ENCODE measurements around the gene ITGB1BP1. TPM values are rescaled to one million over a fixed set of nuclear protein-coding genes. Genes with fewer than 3 reads are reported as not detected.
A peak's percentile ranks its signal among the peaks of the same experiment; 100 is the strongest.

Gene ITGB1BP1
- total and polyA plus RNA-seq, 10 of the 15 experiments (the other 5 are each of a cell fraction or from before 2014, with no cell fraction given): 50.2 to 273 (median 97.2) TPM

DNA sequence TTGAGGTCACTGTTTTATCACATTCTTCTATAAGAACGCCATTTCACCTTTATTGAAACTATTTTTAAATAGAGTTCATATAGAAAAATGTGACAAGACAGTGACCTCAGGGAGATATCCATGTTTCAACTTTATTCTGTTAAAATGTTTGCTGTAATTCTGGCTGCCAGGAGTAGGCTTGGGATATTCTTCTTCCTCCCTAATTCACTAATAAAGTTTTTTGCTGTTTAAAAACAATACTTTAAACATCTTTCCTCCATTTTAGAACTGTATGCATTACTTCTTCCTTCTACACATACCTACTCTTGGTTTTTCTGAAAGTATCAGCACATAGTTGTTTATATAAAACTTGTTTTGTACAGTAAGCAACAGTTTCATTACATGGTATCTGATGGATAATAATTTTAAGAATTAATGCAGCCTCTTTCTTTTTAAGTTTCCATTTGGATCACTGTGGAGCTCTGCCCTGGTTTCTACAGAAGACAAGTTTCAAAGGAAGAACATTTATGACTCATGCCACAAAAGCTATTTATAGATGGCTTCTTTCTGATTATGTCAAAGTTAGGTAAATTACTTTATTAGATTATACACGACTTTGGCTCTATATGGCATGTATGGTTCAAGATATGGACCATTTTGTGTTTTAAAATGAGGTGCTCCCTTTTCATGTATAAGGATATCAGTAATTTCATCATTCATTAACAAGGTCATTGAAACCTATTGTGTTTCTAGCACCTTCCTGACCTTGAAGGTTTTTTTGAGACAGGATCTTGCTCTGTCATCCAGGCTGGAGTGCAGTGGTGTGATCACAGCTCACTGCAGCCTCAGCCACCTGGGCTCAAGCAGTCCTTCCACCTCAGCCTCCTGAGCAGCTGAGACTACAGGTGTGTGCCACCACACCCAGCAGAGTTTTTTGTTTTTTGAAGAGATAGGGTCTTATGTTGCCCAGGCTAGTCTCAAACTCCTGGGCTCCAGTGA is 7.3 kb upstream of the ITGB1BP1 start:
- DNase-seq (ENCODE audit: low read depth, low spot score) (no peak), ATAC-seq (peak; percentile 28; the same call in 2 of the 3 replicates), FAIRE-seq (no peak)
- no peak overlapping the region for H3K9ac ChIP-seq (ENCODE audit: control insufficient read depth, insufficient read depth, low read length)
- H3K27ac ChIP-seq (ENCODE audit: control insufficient read depth, insufficient read depth): no peak overlapping the region
- no peak overlapping the region for H2AFZ ChIP-seq (ENCODE audit: control insufficient read depth, low read depth, low read length)
- BruUV-seq (replicated peaks): no TSS peak
- H3K4me2 ChIP-seq (ENCODE audit: control insufficient read depth, insufficient read depth): no peak overlapping the region
- CTCF ChIA-PET: interaction anchor here (0.6 kb wide), 1 partner anchor 14 kb away, joined by 4 read pairs; no protein-coding TSS in a partner anchor
- H3K79me2 ChIP-seq (ENCODE audit: control insufficient read depth, insufficient read depth, low read length): peaks cover 3% of the 10 kb centered on the region
- H3K4me3 ChIP-seq: no peak overlapping the region
- SMC1A ChIA-PET (ENCODE audit: uncharacterized antibody, unreplicated experiment): interaction anchor here (1.0 to 1.2 kb wide), 2 partner anchors 18 to 307 kb away, joined by 3 read pairs; no protein-coding TSS in a partner anchor
- H4K20me1 ChIP-seq (ENCODE audit: control insufficient read depth, insufficient read depth): no peaks in the 10 kb centered on the region
- POLR2A ChIA-PET: no interaction called here
- 47% methylated on average over 2 of the region's 2 CpGs for WGBS (ENCODE audit: insufficient coverage, insufficient replicate concordance, low lambda C conversion rate, missing lambda C conversion rate)
- H3K9me3 ChIP-seq (replicated peaks; ENCODE audit: control insufficient read depth, insufficient read depth, low read length): no peaks in the 10 kb centered on the region
- intact Hi-C loops (cut with micrococcal nuclease; ENCODE audit: unreplicated experiment) (no loop called here), in situ Hi-C loops (cut with MboI) (no loop called here)
- peaks cover 2 to 34% of the 10 kb centered on the region in 2 experiments for H3K36me3 ChIP-seq (ENCODE audit: control insufficient read depth in 2 of 2, insufficient read depth in 2 of 2, low read length in 1 of 2)
- no peaks in the 10 kb centered on the region for H3K4me1 ChIP-seq (ENCODE audit: control insufficient read depth, insufficient read depth, low read length)
- H3K27me3 ChIP-seq (replicated peaks in 1 of 2; ENCODE audit: control insufficient read depth in 2 of 2, insufficient read depth in 2 of 2, low read length in 1 of 2): no peaks in the 10 kb centered on the region
- RAD21 ChIA-PET (ENCODE audit: unreplicated experiment): no interaction called here
- no peak for TF ChIP-seq NR2C2 (IDR thresholded peaks at IDR 0.05; ENCODE audit: borderline replicate concordance, control insufficient read depth, insufficient read length, low read depth)
- no peak for TF ChIP-seq CREB1 (IDR thresholded peaks at IDR 0.05; ENCODE audit: low read depth)
- peak; percentile 36 for TF ChIP-seq JUNB (IDR thresholded peaks at IDR 0.05)
- TF ChIP-seq RCOR1 (conservative IDR thresholded peaks at IDR 0.05; ENCODE audit: low read depth, low read length): no peak
- TF ChIP-seq, protein P1, sequence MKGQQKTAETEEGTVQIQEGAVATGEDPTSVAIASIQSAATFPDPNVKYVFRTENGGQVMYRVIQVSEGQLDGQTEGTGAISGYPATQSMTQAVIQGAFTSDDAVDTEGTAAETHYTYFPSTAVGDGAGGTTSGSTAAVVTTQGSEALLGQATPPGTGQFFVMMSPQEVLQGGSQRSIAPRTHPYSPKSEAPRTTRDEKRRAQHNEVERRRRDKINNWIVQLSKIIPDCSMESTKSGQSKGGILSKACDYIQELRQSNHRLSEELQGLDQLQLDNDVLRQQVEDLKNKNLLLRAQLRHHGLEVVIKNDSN (IDR thresholded peaks at IDR 0.05; ENCODE audit: borderline replicate concordance, extremely low read length, insufficient read depth, low read depth, low read length): no peak
- TF ChIP-seq FOXK2 (IDR thresholded peaks at IDR 0.05): no peak
- no peak for TF ChIP-seq MYB (IDR thresholded peaks at IDR 0.05; ENCODE audit: borderline replicate concordance, low read depth, low read length)
- no peak for TF ChIP-seq EGR1 (IDR thresholded peaks at IDR 0.05; ENCODE audit: borderline replicate concordance in 1 of 2, low read depth in 2 of 2, low read length in 2 of 2)
- TF ChIP-seq FOXM1 (IDR thresholded peaks at IDR 0.05; ENCODE audit: low read depth, low read length): no peak
- TF ChIP-seq ZNF207 (IDR thresholded peaks at IDR 0.05; ENCODE audit: borderline replicate concordance): no peak
- no peak for TF ChIP-seq MXI1 (IDR thresholded peaks at IDR 0.05; ENCODE audit: low read depth, low read length)
- TF ChIP-seq SUPT20H (IDR thresholded peaks at IDR 0.05; ENCODE audit: borderline replicate concordance, control insufficient read depth, low read depth, low read length): no peak
- TF ChIP-seq, protein P2, sequence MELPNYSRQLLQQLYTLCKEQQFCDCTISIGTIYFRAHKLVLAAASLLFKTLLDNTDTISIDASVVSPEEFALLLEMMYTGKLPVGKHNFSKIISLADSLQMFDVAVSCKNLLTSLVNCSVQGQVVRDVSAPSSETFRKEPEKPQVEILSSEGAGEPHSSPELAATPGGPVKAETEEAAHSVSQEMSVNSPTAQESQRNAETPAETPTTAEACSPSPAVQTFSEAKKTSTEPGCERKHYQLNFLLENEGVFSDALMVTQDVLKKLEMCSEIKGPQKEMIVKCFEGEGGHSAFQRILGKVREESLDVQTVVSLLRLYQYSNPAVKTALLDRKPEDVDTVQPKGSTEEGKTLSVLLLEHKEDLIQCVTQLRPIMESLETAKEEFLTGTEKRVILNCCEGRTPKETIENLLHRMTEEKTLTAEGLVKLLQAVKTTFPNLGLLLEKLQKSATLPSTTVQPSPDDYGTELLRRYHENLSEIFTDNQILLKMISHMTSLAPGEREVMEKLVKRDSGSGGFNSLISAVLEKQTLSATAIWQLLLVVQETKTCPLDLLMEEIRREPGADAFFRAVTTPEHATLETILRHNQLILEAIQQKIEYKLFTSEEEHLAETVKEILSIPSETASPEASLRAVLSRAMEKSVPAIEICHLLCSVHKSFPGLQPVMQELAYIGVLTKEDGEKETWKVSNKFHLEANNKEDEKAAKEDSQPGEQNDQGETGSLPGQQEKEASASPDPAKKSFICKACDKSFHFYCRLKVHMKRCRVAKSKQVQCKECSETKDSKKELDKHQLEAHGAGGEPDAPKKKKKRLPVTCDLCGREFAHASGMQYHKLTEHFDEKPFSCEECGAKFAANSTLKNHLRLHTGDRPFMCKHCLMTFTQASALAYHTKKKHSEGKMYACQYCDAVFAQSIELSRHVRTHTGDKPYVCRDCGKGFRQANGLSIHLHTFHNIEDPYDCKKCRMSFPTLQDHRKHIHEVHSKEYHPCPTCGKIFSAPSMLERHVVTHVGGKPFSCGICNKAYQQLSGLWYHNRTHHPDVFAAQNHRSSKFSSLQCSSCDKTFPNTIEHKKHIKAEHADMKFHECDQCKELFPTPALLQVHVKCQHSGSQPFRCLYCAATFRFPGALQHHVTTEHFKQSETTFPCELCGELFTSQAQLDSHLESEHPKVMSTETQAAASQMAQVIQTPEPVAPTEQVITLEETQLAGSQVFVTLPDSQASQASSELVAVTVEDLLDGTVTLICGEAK (IDR thresholded peaks at IDR 0.05; ENCODE audit: borderline replicate concordance): peak; percentile 34; the same call in 1 of the 2 replicates
- no peak for TF ChIP-seq TCF3 (IDR thresholded peaks at IDR 0.05; ENCODE audit: borderline replicate concordance, insufficient read depth, low read depth, low read length)
- TF ChIP-seq MEF2A (IDR thresholded peaks at IDR 0.05; ENCODE audit: insufficient read depth, low read depth, low read length): 0 out of 2 replicates have a peak, but pooled peaks have one; percentile 25

Measured in GM12878 (cell line).